IMR-90 (cell line): Measurements from ENCODE around the gene ZNF827. TPM values are rescaled to one million over a fixed set of nuclear protein-coding genes. Genes with fewer than 3 reads are reported as not detected.

Source experiments
- ATAC-seq: fragments of 200-7000 bp; cut with Tn5 transposase; 2 replicates; pipeline ENCODE4 v1.9.1; 2020; ENCODE audit warnings: low read depth, mild to moderate bottlenecking, moderate library complexity
- BruUV-seq: library from RNA; stranded (reverse); fragments of 400-500 nt; replicated peaks from 2 replicates; lab custom pipeline; 2021; lab: Mats Ljungman, UMichigan
- CTCF ChIA-PET: fragments of 300-600 bp; formaldehyde crosslinking; extraction: SDS; loops from one replicate; lab custom pipeline; 2021; ENCODE audit warnings: antibody characterized with exemption; lab: Yijun Ruan, JAX
- POLR2A ChIA-PET: fragments of 300-600 bp; sonication (Branson Sonifier 250); formaldehyde crosslinking; loops from one replicate; lab custom pipeline; 2022; ENCODE audit warnings: antibody characterized with exemption; ENCODE audit not compliant: unreplicated experiment; lab: Charles Lee
- DNase-seq: peaks from one replicate; pipeline ENCODE4 v3.0.0; 2013
- H2AFZ ChIP-seq: replicated peaks from 2 replicates; pipeline ENCODE3; 2013; ENCODE audit warnings: low read length, mild to moderate bottlenecking; ENCODE audit not compliant: poor library complexity
- H2AK5ac ChIP-seq: 2 replicates; pipeline ENCODE4 v1.6.1; 2013; ENCODE audit warnings: low read depth, low read length, inconsistent platforms
- H2AK9ac ChIP-seq: replicated peaks from 2 replicates; pipeline ENCODE3; 2013; ENCODE audit warnings: mild to moderate bottlenecking, low read depth, low read length, moderate library complexity; ENCODE audit not compliant: poor library complexity
- H2BK120ac ChIP-seq: 2 replicates; pipeline ENCODE4 v1.6.1; 2013; ENCODE audit warnings: low read depth, low read length, inconsistent platforms
- H2BK15ac ChIP-seq: 3 replicates; pipeline ENCODE4 v1.6.1; 2013; ENCODE audit warnings: low read depth, low read length, inconsistent platforms
- H2BK20ac ChIP-seq: 2 replicates; pipeline ENCODE4 v1.6.1; 2013; ENCODE audit warnings: low read depth, mild to moderate bottlenecking, inconsistent platforms, low read length, moderate library complexity
- H2BK5ac ChIP-seq: 2 replicates; pipeline ENCODE4 v1.6.1; 2013; ENCODE audit warnings: mild to moderate bottlenecking, low read depth, low read length, inconsistent platforms; ENCODE audit not compliant: poor library complexity, severe bottlenecking
- H3K14ac ChIP-seq: replicated peaks from 2 replicates; pipeline ENCODE4 v1.6.1; 2013; ENCODE audit warnings: low read depth, low read length, inconsistent platforms
- H3K18ac ChIP-seq: 2 replicates; pipeline ENCODE4 v1.6.1; 2013; ENCODE audit warnings: low read depth, low read length, control low read depth
- H3K23ac ChIP-seq: 2 replicates; pipeline ENCODE4 v1.6.1; 2013; ENCODE audit warnings: low read depth, low read length, inconsistent platforms
- H3K27ac ChIP-seq: 2 replicates; pipeline ENCODE4 v1.5.1; 2013; ENCODE audit warnings: mild to moderate bottlenecking, control low read depth, low read length; ENCODE audit not compliant: insufficient read depth
- H3K27me3 ChIP-seq: 2 replicates; pipeline ENCODE4 v1.6.1; 2013; ENCODE audit warnings: low read length; ENCODE audit not compliant: control insufficient read depth, insufficient read depth
- H3K36me3 ChIP-seq: 2 replicates; pipeline ENCODE4 v1.6.1; 2013; ENCODE audit warnings: low read length, mixed read lengths; ENCODE audit not compliant: control insufficient read depth, insufficient read depth
- H3K4ac ChIP-seq: 2 replicates; pipeline ENCODE4 v1.6.1; 2013; ENCODE audit warnings: low read depth, low read length, inconsistent platforms
- H3K4me1 ChIP-seq: 2 replicates; pipeline ENCODE4 v1.6.1; 2013; ENCODE audit warnings: low read length, mixed read lengths; ENCODE audit not compliant: control insufficient read depth, insufficient read depth
- H3K4me2 ChIP-seq: 2 replicates; pipeline ENCODE4 v1.6.1; 2013; ENCODE audit warnings: low read depth, mild to moderate bottlenecking, control low read depth, low read length, moderate library complexity
- H3K4me3 ChIP-seq: 2 replicates; pipeline ENCODE4 v1.5.1; 2013; ENCODE audit warnings: low read depth, mild to moderate bottlenecking, control low read depth, low read length, moderate library complexity; ENCODE audit not compliant: insufficient read depth
- H3K56ac ChIP-seq: 2 replicates; pipeline ENCODE4 v1.6.1; 2013; ENCODE audit warnings: low read length, inconsistent platforms; ENCODE audit not compliant: insufficient read depth; ENCODE audit errors: extremely low read depth
- H3K79me1 ChIP-seq, 2 experiments: 2 replicates each; pipeline ENCODE4 v1.6.1; 2013; ENCODE audit warnings: low read length in 2 of 2, inconsistent platforms in 1 of 2, low read depth in 1 of 2
- H3K9ac ChIP-seq: 2 replicates; pipeline ENCODE4 v1.6.1; 2013; ENCODE audit warnings: low read depth, low read length, control low read depth
- H3K9me1 ChIP-seq: 2 replicates; pipeline ENCODE4 v1.6.1; 2013; ENCODE audit warnings: low read length, inconsistent platforms; ENCODE audit not compliant: insufficient read depth
- H3K9me3 ChIP-seq: 2 replicates; pipeline ENCODE4 v1.6.1; 2013; ENCODE audit warnings: low read length; ENCODE audit not compliant: control insufficient read depth, insufficient read depth
- H4K20me1 ChIP-seq: 2 replicates; pipeline ENCODE4 v1.6.1; 2013; ENCODE audit warnings: low read length, inconsistent platforms; ENCODE audit not compliant: insufficient read depth
- H4K5ac ChIP-seq: 2 replicates; pipeline ENCODE4 v1.6.1; 2013; ENCODE audit warnings: mild to moderate bottlenecking, low read depth, low read length, control low read depth
- H4K8ac ChIP-seq, 2 experiments: 2 replicates each; pipeline ENCODE4 v1.6.1; 2013; ENCODE audit warnings: low read depth in 2 of 2, low read length in 2 of 2, control low read depth in 1 of 2, inconsistent platforms in 1 of 2
- H4K91ac ChIP-seq: 2 replicates; pipeline ENCODE4 v1.6.1; 2013; ENCODE audit warnings: low read depth, low read length, inconsistent platforms; ENCODE audit not compliant: insufficient read depth
- CHD1 ChIP-seq: IDR thresholded peaks from 2 replicates; pipeline ENCODE4 v1.6.1; 2012; ENCODE audit warnings: low read depth, low read length, improper control_type of control experiment
- MXI1 ChIP-seq: IDR thresholded peaks from 2 replicates; pipeline ENCODE4 v1.6.1; 2012; ENCODE audit warnings: low read depth, mild to moderate bottlenecking, low read length, moderate library complexity, borderline replicate concordance
- RFX5 ChIP-seq: IDR thresholded peaks from 2 replicates; pipeline ENCODE4 v1.8.0; 2012; ENCODE audit warnings: low read depth, mild to moderate bottlenecking, low read length, moderate library complexity
- WGBS, 2 experiments: methylation state at CpG; one replicate each; pipeline versions ENCODE4 v1.1.5 to v1.1.7; 2013; ENCODE audit warnings: missing lambda C conversion rate in 2 of 2; ENCODE audit not compliant: insufficient read length in 1 of 2; ENCODE audit errors: extremely low coverage in 2 of 2; 5-methylcytosine and 5-hydroxymethylcytosine counted together
- dilution Hi-C: fragments of 300-500 bp; cut with HindIII; formaldehyde crosslinking; loops from one replicate; pipeline ENCODE4 v1.14.3; 2018; ENCODE audit warnings: low sequenced_read_pairs; ENCODE audit not compliant: unreplicated experiment
- in situ Hi-C: fragments of 300-500 bp; cut with MboI; formaldehyde crosslinking; loops from 3 replicates; pipeline ENCODE4 v1.14.3; 2019; ENCODE audit warnings: low sequenced_read_pairs, inconsistent platforms, mixed read lengths
- intact Hi-C: fragments of 100-400 bp; cut with micrococcal nuclease; formaldehyde crosslinking; loops from 2 replicates; pipeline ENCODE4 v1.10.0; 2022
- polyA plus RNA-seq, 3 experiments: library from polyadenylated mRNA; depleted of rRNA; stranded (reverse); fragments of >200 nt; gene quantifications; 2 replicates each; pipeline ENCODE4 v1.2.3, GENCODE V29; 2012; ENCODE audit warnings: low replicate concordance in 1 of 3
- total RNA-seq: library from RNA; depleted of rRNA; stranded (reverse); fragments of >200 nt; gene quantifications from 2 replicates; pipeline ENCODE4 v1.2.3, GENCODE V29; 2012

The ZNF827 gene
- total and polyA plus RNA-seq, 2 of the 4 experiments (the other 2 are of a cell fraction) = 6.6 to 31.7 TPM

DNA sequence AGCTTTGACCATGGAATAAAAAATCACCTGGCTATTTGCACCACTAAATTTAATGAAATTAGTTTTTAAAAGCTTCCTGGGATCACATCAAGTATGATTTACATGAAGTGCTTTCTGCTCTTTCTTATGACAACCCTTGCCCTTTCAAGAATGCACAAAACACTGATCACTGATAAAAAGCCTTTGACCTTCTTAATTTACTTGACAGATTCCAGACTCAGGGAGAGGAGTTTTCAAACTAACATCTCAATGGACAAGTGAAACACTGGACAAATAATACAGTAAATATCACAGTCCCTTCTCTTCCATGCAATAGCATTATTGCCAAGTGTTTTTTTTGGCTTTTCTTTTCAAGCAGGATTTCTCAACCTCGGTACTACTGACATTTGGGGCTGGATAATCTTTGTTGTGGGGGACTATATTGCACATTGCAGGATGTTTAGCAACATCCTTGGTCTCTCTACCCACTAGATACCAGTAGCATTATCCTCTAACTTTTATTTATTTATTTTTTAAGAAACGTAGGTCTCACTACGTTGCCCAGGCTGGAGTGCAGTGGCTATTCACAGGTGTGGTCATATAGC lies 86.3 kb downstream of the ZNF827 start:
- CTCF ChIA-PET = no interaction called here
- no peak overlapping the region for H4K91ac ChIP-seq

More for the DNA sequence above, 86.3 kb downstream of the ZNF827 start:
- H3K9ac ChIP-seq = no peak overlapping the region
- no peak overlapping the region for H2BK5ac ChIP-seq
- no peaks in the 10 kb centered on the region for H4K20me1 ChIP-seq
- no peak overlapping the region for H2BK20ac ChIP-seq
- POLR2A ChIA-PET = no interaction called here
- TF ChIP-seq CHD1 (no peak), RFX5 (no peak), MXI1 (no peak)
- H2AFZ ChIP-seq = no peak overlapping the region
- peaks cover 8 to 13% of the 10 kb centered on the region in 2 experiments; a peak in 3 of 4 replicates for H3K79me1 ChIP-seq
- H4K8ac ChIP-seq = no peak overlapping the region
- no peak overlapping the region for H3K18ac ChIP-seq
- no peak overlapping the region for H2AK5ac ChIP-seq
- no TSS peak for BruUV-seq
- DNase-seq = no peak
- H3K4me3 ChIP-seq = no peak overlapping the region
- H3K14ac ChIP-seq = no peak overlapping the region
- H3K9me1 ChIP-seq = no peaks in the 10 kb centered on the region; the same call in 1 of the 2 replicates
- no peak overlapping the region for H2AK9ac ChIP-seq
- no peak overlapping the region for H4K5ac ChIP-seq
- H3K27ac ChIP-seq = no peak overlapping the region
- dilution Hi-C loops (no loop called here), intact Hi-C loops (no loop called here), in situ Hi-C loops (no loop called here)
- no peak overlapping the region for H3K23ac ChIP-seq
- H3K27me3 ChIP-seq = no peaks in the 10 kb centered on the region
- WGBS, 2 experiments = no CpG with 5 or more reads among the region's 3 CpGs
- H2BK120ac ChIP-seq = no peak overlapping the region
- ATAC-seq = no peak; the same call in 1 of the 2 replicates
- no peak overlapping the region for H3K56ac ChIP-seq
- peaks cover 1% of the 10 kb centered on the region; the same call in 1 of the 2 replicates for H3K36me3 ChIP-seq
- no peak overlapping the region for H3K4me2 ChIP-seq
- peaks cover 9% of the 10 kb centered on the region for H3K4me1 ChIP-seq
- H3K9me3 ChIP-seq = no peaks in the 10 kb centered on the region
- no peak overlapping the region for H2BK15ac ChIP-seq
- no peak overlapping the region for H3K4ac ChIP-seq
